Measurements from ENCODE around the gene NAPB. TPM values are rescaled to one million over a fixed set of nuclear protein-coding genes. Genes with fewer than 3 reads are reported as not detected.

The NAPB gene
- total RNA-seq, 6 experiments from 2014 or later, result 3.2 to 5.8 (median 4.9) TPM

- no peaks in the 10 kb centered on the region for H3K36me3 ChIP-seq
- no peaks in the 10 kb centered on the region for H3K27me3 ChIP-seq
- no peak overlapping the region for H3K4me3 ChIP-seq
- no peaks in the 10 kb centered on the region for H3K9me3 ChIP-seq
- H3K4me1 ChIP-seq, result no peaks in the 10 kb centered on the region
- H3K27ac ChIP-seq, result no peak overlapping the region
- TF ChIP-seq POLR2A (IDR thresholded peaks at IDR 0.05) (no peak), CTCF (IDR thresholded peaks at IDR 0.05) (no peak)
- ATAC-seq (no peak), DNase-seq (no peak)
- WGBS (ENCODE audit: insufficient coverage, low coverage, low lambda C conversion rate, missing lambda C conversion rate), result 74% methylated on average over 3 of the region's 5 CpGs
- intact Hi-C loops (cut with DNase I), result no loop called here
These were observed 84.8 kb downstream of the NAPB start for GRCh38 chr20:23336476-23336875.

DNA sequence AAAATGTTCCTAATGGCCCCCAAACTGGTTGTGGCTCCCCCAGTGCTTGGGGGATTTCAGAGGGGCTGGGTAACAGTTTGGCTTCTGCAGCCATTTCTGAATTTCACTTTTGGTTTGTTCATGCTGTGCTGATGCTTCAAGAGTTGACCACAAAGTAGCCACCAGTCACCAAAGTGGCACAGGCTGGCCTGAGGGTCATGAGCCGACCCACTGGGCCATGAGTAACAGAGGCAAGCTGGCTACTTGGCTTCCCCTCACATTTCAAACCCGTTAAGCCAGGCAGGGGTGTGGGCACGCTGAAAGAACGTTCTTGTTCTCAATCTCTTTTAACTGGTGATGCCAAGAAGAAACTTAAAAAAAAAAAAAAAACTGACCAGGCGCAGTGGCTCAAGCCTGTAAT is 85.8 kb downstream of the NAPB start:
- H3K9me3 ChIP-seq, result no peaks in the 10 kb centered on the region
- no peak for DNase-seq
- TF ChIP-seq POLR2A (IDR thresholded peaks at IDR 0.05) (no peak), CTCF (IDR thresholded peaks at IDR 0.05) (no peak)
- H3K4me3 ChIP-seq, result no peak overlapping the region
- H3K27me3 ChIP-seq, result no peaks in the 10 kb centered on the region
- no peaks in the 10 kb centered on the region for H3K4me1 ChIP-seq
- H3K36me3 ChIP-seq, result no peaks in the 10 kb centered on the region
- no peak for ATAC-seq
- intact Hi-C loops (cut with DNase I), result no loop called here
- WGBS (ENCODE audit: insufficient coverage, low coverage, low lambda C conversion rate, missing lambda C conversion rate), result 80% methylated on average over 4 of the region's 5 CpGs
- no peak overlapping the region for H3K27ac ChIP-seq

- Histone ChIP-seq H3K4me3 (no peak overlapping the region), H3K36me3 (no peaks in the 10 kb centered on the region), H3K4me1 (no peaks in the 10 kb centered on the region), H3K27ac (no peak overlapping the region), H3K9me3 (no peaks in the 10 kb centered on the region), H3K27me3 (no peaks in the 10 kb centered on the region)
- no peak for ATAC-seq
- WGBS (ENCODE audit: insufficient coverage, low coverage, low lambda C conversion rate, missing lambda C conversion rate), result 17% methylated on average over 2 of the region's 3 CpGs
- no peak for DNase-seq
- intact Hi-C loops (cut with DNase I), result no loop called here
- TF ChIP-seq POLR2A (IDR thresholded peaks at IDR 0.05), result no peak
- no peak for TF ChIP-seq CTCF (IDR thresholded peaks at IDR 0.05)
These were observed 87.2 kb downstream of the NAPB start for GRCh38 chr20:23334111-23334510.

- Histone ChIP-seq H3K27ac (no peak overlapping the region), H3K36me3 (no peaks in the 10 kb centered on the region), H3K9me3 (no peaks in the 10 kb centered on the region), H3K4me3 (no peak overlapping the region), H3K27me3 (no peaks in the 10 kb centered on the region), H3K4me1 (no peaks in the 10 kb centered on the region)
- ATAC-seq (no peak), DNase-seq (no peak)
- 39% methylated on average over 2 of the region's 2 CpGs for whole genome bisulfite sequencing (ENCODE audit: insufficient coverage, low coverage, low lambda C conversion rate, missing lambda C conversion rate)
- TF ChIP-seq POLR2A (IDR thresholded peaks at IDR 0.05) (no peak), CTCF (IDR thresholded peaks at IDR 0.05) (no peak)
- intact Hi-C loops (cut with DNase I), result no loop called here
These were observed 88.8 kb downstream of the NAPB start for GRCh38 chr20:23332467-23332866.

Measured in right lobe of liver (tissue), 6 donors.